HepG2 (cell line): ENCODE data around the gene GRIK3. TPM values are rescaled to one million over a fixed set of nuclear protein-coding genes. Genes with fewer than 3 reads are reported as not detected.
A peak's percentile ranks its signal among the peaks of the same experiment; 100 is the strongest.

Experiments
- ATAC-seq: fragments of 200-7000 bp; cut with Tn5 transposase; 3 replicates; pipeline ENCODE4 v1.9.1; 2020; ENCODE audit warnings: mild to moderate bottlenecking, moderate library complexity
- BruUV-seq: library from RNA; stranded (reverse); fragments of 400-500 nt; replicated peaks from 2 replicates; lab custom pipeline; 2021; lab: Mats Ljungman, UMichigan
- CTCF ChIA-PET: fragments of 300-600 bp; formaldehyde crosslinking; extraction: SDS; loops from one replicate; lab custom pipeline; 2021; ENCODE audit warnings: low total read pairs, inconsistent platforms, low intra/inter-chr PET ratio; lab: Yijun Ruan, JAX
- POLR2A ChIA-PET: fragments of 350-600 bp; sonication (Branson Sonifier 250); formaldehyde crosslinking; loops from one replicate; lab custom pipeline; 2020; ENCODE audit warnings: antibody characterized with exemption, inconsistent platforms; lab: Yijun Ruan, JAX
- DNase-seq: peaks from one replicate; pipeline ENCODE4 v3.0.0-alpha.2; 2015; ENCODE audit warnings: low spot score
- FAIRE-seq: peaks from 3 replicates; lab custom pipeline; 2011; peaks lifted over from hg19 to GRCh38; lab: Jason Lieb, UNC
- H2AFZ ChIP-seq: one replicate; pipeline ENCODE4 v1.6.1; 2011; ENCODE audit warnings: low read length, inconsistent platforms
- H3K27ac ChIP-seq: fragments of 300-600 bp; 3 replicates; pipeline ENCODE4 v1.8.0; 2011; ENCODE audit warnings: mixed run types, mild to moderate bottlenecking, mixed read lengths, low read length, inconsistent platforms; ENCODE audit not compliant: insufficient read depth; ENCODE audit errors: extremely low read length
- H3K27me3 ChIP-seq, 2 experiments: fragments of 200-600 bp in 1 of 2; 2 replicates in 1 of 2; 3 replicates in 1 of 2; pipeline versions ENCODE4 v1.6.0 to v1.8.0; 2011; ENCODE audit warnings: low read length in 2 of 2, mild to moderate bottlenecking in 2 of 2, moderate library complexity in 2 of 2, inconsistent platforms in 1 of 2; ENCODE audit not compliant: insufficient read depth in 2 of 2, control insufficient read depth in 1 of 2
- H3K36me3 ChIP-seq, 2 experiments: fragments of 200-600 bp in 1 of 2; replicated peaks in 1 of 2; 2 replicates in 1 of 2; 3 replicates in 1 of 2; pipeline versions ENCODE4 v1.5.1 to v1.8.0; 2011; ENCODE audit warnings: low read length in 2 of 2, inconsistent platforms in 1 of 2; ENCODE audit not compliant: insufficient read depth in 2 of 2, control insufficient read depth in 1 of 2
- H3K4me1 ChIP-seq: 2 replicates; pipeline ENCODE4 v1.5.1; 2012; ENCODE audit warnings: low read length, inconsistent platforms; ENCODE audit not compliant: insufficient read depth
- H3K4me2 ChIP-seq: 2 replicates; pipeline ENCODE4 v1.6.0; 2011; ENCODE audit warnings: low read depth, low read length, inconsistent platforms
- H3K4me3 ChIP-seq, 3 experiments: fragments of 200-600 bp in 1 of 3; sonication (generic), shearing (Covaris generic) in 1 of 3; replicated peaks in 1 of 3; 2 replicates each; pipeline ENCODE4 v1.5.1; 2011 to 2016; ENCODE audit warnings: low read length in 3 of 3, inconsistent platforms in 2 of 3, low read depth in 2 of 3, mild to moderate bottlenecking in 2 of 3, control low read depth in 1 of 3, mixed read lengths in 1 of 3; ENCODE audit not compliant: insufficient read depth in 1 of 3
- H3K79me2 ChIP-seq: one replicate; pipeline ENCODE4 v1.6.1; 2011; ENCODE audit warnings: low read length, inconsistent platforms; ENCODE audit not compliant: insufficient read depth
- H3K9ac ChIP-seq: 2 replicates; pipeline ENCODE4 v1.6.0; 2011; ENCODE audit warnings: mild to moderate bottlenecking, low read depth, low read length, inconsistent platforms; ENCODE audit not compliant: insufficient read depth
- H3K9me3 ChIP-seq: 2 replicates; pipeline ENCODE4 v1.5.1; 2012; ENCODE audit warnings: mild to moderate bottlenecking, low read length
- H4K20me1 ChIP-seq: 2 replicates; pipeline ENCODE4 v1.6.0; 2011; ENCODE audit warnings: inconsistent platforms, mild to moderate bottlenecking, low read length, moderate library complexity; ENCODE audit not compliant: insufficient read depth
- MAFF ChIP-seq: IDR thresholded peaks from 2 replicates; pipeline ENCODE4 v1.6.1; 2011; ENCODE audit warnings: low read depth, low read length, improper control_type of control experiment
- MAFK ChIP-seq, 2 experiments: IDR thresholded peaks in 1 of 2; conservative IDR thresholded peaks in 1 of 2; 2 replicates each; pipeline ENCODE4 v1.6.1; 2011; ENCODE audit warnings: improper control_type of control experiment in 2 of 2, low read length in 2 of 2
- SALL1 ChIP-seq: sonication (generic); formaldehyde crosslinking; IDR thresholded peaks from 2 replicates; pipeline ENCODE4 v1.8.0; 2022; ENCODE audit warnings: mild to moderate bottlenecking, missing genetic modification reagents
- WGBS: methylation state at CpG from one replicate; pipeline ENCODE4 v1.1.6; 2017; ENCODE audit warnings: low lambda C conversion rate; 5-methylcytosine and 5-hydroxymethylcytosine counted together
- in situ Hi-C: cut with HindIII; loops from 2 replicates; pipeline ENCODE4 v1.10.0; 2017; ENCODE audit warnings: low pct_unique_long_range_greater_than_20kb; ENCODE audit not compliant: extremely low pct_ligation_motif_present
- intact Hi-C: fragments of 100-400 bp; cut with micrococcal nuclease; formaldehyde crosslinking; loops from one replicate; pipeline ENCODE4 v1.10.0; 2022; ENCODE audit not compliant: unreplicated experiment
- polyA plus RNA-seq, 8 experiments: library from polyadenylated mRNA; depleted of rRNA in 3 of 8; stranded (reverse) in 7 of 8; unstranded in 1 of 8; fragments of >200 nt; fragmentation: Illumina TruSeq in 4 of 8; extraction: Trizol in 4 of 8; gene quantifications; 2 replicates each; pipeline versions ENCODE4 v1.2.1 to v1.2.3, GENCODE V29; 2011 to 2016; ENCODE audit warnings: low read depth in 4 of 8, missing spikeins in 1 of 8, mixed read lengths in 1 of 8; ENCODE audit not compliant: insufficient read depth in 1 of 8
- total RNA-seq, 5 experiments: library from RNA; depleted of rRNA; stranded (reverse); fragments of >200 nt; fragmentation: Illumina TruSeq; extraction: Trizol; gene quantifications; 2 replicates each; pipeline ENCODE4 v1.2.3, GENCODE V29; 2016; ENCODE audit warnings: low read depth in 1 of 5
- TF ChIP-seq, protein P1 (sequence below): sonication (generic); formaldehyde crosslinking; IDR thresholded peaks from 2 replicates; pipeline ENCODE4 v1.8.0; 2022; ENCODE audit warnings: mild to moderate bottlenecking, missing genetic modification reagents

The GRIK3 gene
- total and polyA plus RNA-seq, 2 of the 13 experiments (the other 11 are each of a cell fraction or from before 2014, with no cell fraction given) = not detected

GRCh38 chr1:36992139-36992943 lies 42.0 kb downstream of the GRIK3 start:
- no peaks in the 10 kb centered on the region for H3K79me2 ChIP-seq

GRCh38 chr1:36991551-36991950 lies 42.8 kb downstream of the GRIK3 start:
- Histone ChIP-seq H3K36me3 (no peaks in the 10 kb centered on the region), H3K4me3 (no peak overlapping the region), H2AFZ (no peak overlapping the region), H4K20me1 (0 out of 2 replicates have a peak, but pooled peaks cover 2% of the 10 kb centered on the region), H3K9me3 (no peaks in the 10 kb centered on the region), H3K4me2 (no peak overlapping the region), H3K79me2 (no peaks in the 10 kb centered on the region), H3K4me1 (no peaks in the 10 kb centered on the region), H3K27ac (no peak overlapping the region), H3K9ac (no peak overlapping the region), H3K27me3 (peaks cover under 1 to 13% of the 10 kb centered on the region in 2 experiments; a peak in 3 of 5 replicates)
- in situ Hi-C loops (no loop called here), intact Hi-C loops (no loop called here)
- WGBS = 0% methylated on average over 2 of the region's 4 CpGs
- no TSS peak for BruUV-seq
- TF ChIP-seq, protein P1, sequence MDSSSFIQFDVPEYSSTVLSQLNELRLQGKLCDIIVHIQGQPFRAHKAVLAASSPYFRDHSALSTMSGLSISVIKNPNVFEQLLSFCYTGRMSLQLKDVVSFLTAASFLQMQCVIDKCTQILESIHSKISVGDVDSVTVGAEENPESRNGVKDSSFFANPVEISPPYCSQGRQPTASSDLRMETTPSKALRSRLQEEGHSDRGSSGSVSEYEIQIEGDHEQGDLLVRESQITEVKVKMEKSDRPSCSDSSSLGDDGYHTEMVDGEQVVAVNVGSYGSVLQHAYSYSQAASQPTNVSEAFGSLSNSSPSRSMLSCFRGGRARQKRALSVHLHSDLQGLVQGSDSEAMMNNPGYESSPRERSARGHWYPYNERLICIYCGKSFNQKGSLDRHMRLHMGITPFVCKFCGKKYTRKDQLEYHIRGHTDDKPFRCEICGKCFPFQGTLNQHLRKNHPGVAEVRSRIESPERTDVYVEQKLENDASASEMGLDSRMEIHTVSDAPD (CRISPR knock-in tag) = no peak
- no peak for ATAC-seq
- CTCF ChIA-PET = no interaction called here
- POLR2A ChIA-PET = no interaction called here
- no peak for DNase-seq
- FAIRE-seq = no peak

More at GRCh38 chr1:36992139-36992943, 42.0 kb downstream of the GRIK3 start:
- no TSS peak for BruUV-seq
- Histone ChIP-seq H3K9me3 (no peaks in the 10 kb centered on the region), H3K4me2 (no peak overlapping the region), H4K20me1 (0 out of 2 replicates have a peak, but pooled peaks cover 2% of the 10 kb centered on the region), H2AFZ (no peak overlapping the region), H3K36me3 (no peaks in the 10 kb centered on the region), H3K27ac (no peak overlapping the region), H3K27me3 (peaks cover 0 to 13% of the 10 kb centered on the region in 2 experiments; a peak in 2 of 5 replicates), H3K4me3 (no peak overlapping the region), H3K9ac (no peak overlapping the region), H3K4me1 (no peaks in the 10 kb centered on the region)
- no peak for TF ChIP-seq SALL1 (CRISPR knock-in tag)
- peak; percentile 97 to 99 for TF ChIP-seq MAFK (conservative IDR thresholded peaks at IDR 0.05 in 1 of 2, IDR thresholded peaks at IDR 0.05 in 1 of 2; ENCODE audit: low read length in 2 of 2)
- peak; percentile 99 for TF ChIP-seq MAFF
- intact Hi-C loops (no loop called here), in situ Hi-C loops (no loop called here)
- ChIA-PET POLR2A (no interaction called here), CTCF (no interaction called here)
- WGBS = 19% methylated on average over 8 of the region's 8 CpGs
- ATAC-seq (no peak), FAIRE-seq (no peak), DNase-seq (no peak)
